Progenitor cell of endocrine pancreas (in vitro differentiated cells): ENCODE results near the gene CTNNA1. TPM values are rescaled to one million over a fixed set of nuclear protein-coding genes. Genes with fewer than 3 reads are reported as not detected.

Experiments
- DNase-seq: peaks from one replicate; pipeline ENCODE4 v3.0.0; 2021; ENCODE audit warnings: low spot score; ENCODE audit not compliant: unreplicated experiment
- H3K27ac Mint-ChIP-seq: 2 replicates; pipeline ENCODE4 v1.8.0; 2021; ENCODE audit warnings: mild to moderate bottlenecking, moderate library complexity, mixed read lengths
- H3K27me3 Mint-ChIP-seq: 2 replicates; pipeline ENCODE4 v1.8.0; 2021; ENCODE audit warnings: mixed read lengths
- H3K36me3 Mint-ChIP-seq: 2 replicates; pipeline ENCODE4 v1.8.0; 2022; ENCODE audit warnings: mixed read lengths; ENCODE audit not compliant: insufficient read depth
- H3K4me1 Mint-ChIP-seq: 2 replicates; pipeline ENCODE4 v1.8.0; 2021; ENCODE audit warnings: low read depth, mixed read lengths
- H3K4me3 Mint-ChIP-seq: 2 replicates; pipeline ENCODE4 v1.8.0; 2021; ENCODE audit warnings: low read depth, mild to moderate bottlenecking, moderate library complexity, mixed read lengths
- H3K9me3 Mint-ChIP-seq: 2 replicates; pipeline ENCODE4 v1.8.0; 2021; ENCODE audit warnings: low read depth, mixed read lengths
- total RNA-seq: library from RNA; stranded (reverse); gene quantifications from 2 replicates; pipeline ENCODE4 v1.2.1, GENCODE V29; 2021
- TF ChIP-seq, protein P1 (sequence below): fragments of 200-600 bp; sonication (generic); IDR thresholded peaks from one replicate; pipeline ENCODE4 v1.5.0; 2021; ENCODE audit warnings: antibody characterized with exemption, mild to moderate bottlenecking; ENCODE audit not compliant: unreplicated experiment

The CTNNA1 gene
- total RNA-seq, 1 donor from 2014 or later, result 394 TPM

- DNase-seq, result no peak
- H3K27ac Mint-ChIP-seq, result no peak overlapping the region
- no peaks in the 10 kb centered on the region for H3K36me3 Mint-ChIP-seq
- H3K4me1 Mint-ChIP-seq, result peaks cover 10% of the 10 kb centered on the region
- no peak overlapping the region for H3K4me3 Mint-ChIP-seq
- TF ChIP-seq, protein P1, sequence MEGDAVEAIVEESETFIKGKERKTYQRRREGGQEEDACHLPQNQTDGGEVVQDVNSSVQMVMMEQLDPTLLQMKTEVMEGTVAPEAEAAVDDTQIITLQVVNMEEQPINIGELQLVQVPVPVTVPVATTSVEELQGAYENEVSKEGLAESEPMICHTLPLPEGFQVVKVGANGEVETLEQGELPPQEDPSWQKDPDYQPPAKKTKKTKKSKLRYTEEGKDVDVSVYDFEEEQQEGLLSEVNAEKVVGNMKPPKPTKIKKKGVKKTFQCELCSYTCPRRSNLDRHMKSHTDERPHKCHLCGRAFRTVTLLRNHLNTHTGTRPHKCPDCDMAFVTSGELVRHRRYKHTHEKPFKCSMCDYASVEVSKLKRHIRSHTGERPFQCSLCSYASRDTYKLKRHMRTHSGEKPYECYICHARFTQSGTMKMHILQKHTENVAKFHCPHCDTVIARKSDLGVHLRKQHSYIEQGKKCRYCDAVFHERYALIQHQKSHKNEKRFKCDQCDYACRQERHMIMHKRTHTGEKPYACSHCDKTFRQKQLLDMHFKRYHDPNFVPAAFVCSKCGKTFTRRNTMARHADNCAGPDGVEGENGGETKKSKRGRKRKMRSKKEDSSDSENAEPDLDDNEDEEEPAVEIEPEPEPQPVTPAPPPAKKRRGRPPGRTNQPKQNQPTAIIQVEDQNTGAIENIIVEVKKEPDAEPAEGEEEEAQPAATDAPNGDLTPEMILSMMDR, result no peak
- no peaks in the 10 kb centered on the region for H3K9me3 Mint-ChIP-seq
- no peaks in the 10 kb centered on the region for H3K27me3 Mint-ChIP-seq
Measured at GRCh38 chr5:138708791-138709190, 44.4 kb upstream of the CTNNA1 start.

GRCh38 chr5:138709202-138709601, 44.0 kb upstream of the CTNNA1 start:
- Mint-ChIP-seq H3K27ac (no peak overlapping the region), H3K9me3 (no peaks in the 10 kb centered on the region), H3K27me3 (no peaks in the 10 kb centered on the region), H3K4me3 (no peak overlapping the region), H3K4me1 (peaks cover 10% of the 10 kb centered on the region), H3K36me3 (no peaks in the 10 kb centered on the region)
- TF ChIP-seq, protein P1, result no peak
- no peak for DNase-seq

DNA sequence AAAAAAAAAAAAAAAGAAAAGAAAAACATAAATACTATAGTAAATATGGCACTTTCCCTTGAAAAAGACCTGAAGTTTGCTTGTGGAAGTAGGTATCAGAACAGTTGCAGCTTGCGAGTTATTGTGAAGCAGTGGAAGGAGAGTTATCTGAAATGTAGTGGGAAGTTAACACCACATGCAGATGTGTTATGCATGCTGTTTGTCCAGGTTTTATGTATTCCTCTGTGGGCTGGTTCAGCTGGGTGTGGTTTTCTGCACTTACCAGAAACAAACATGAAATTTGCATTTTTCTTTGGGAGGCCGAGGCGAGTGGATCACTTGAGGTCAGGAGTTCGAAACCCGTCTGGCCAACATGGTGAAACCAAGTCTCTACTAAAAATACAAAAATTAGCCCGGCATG, 42.1 kb upstream of the CTNNA1 start:
- Mint-ChIP-seq H3K4me3 (no peak overlapping the region), H3K9me3 (no peaks in the 10 kb centered on the region), H3K27ac (no peak overlapping the region), H3K27me3 (no peaks in the 10 kb centered on the region), H3K4me1 (peaks cover 10% of the 10 kb centered on the region), H3K36me3 (no peaks in the 10 kb centered on the region)
- TF ChIP-seq, protein P1, result no peak
- no peak for DNase-seq

GRCh38 chr5:138711811-138712210, 41.4 kb upstream of the CTNNA1 start:
- Mint-ChIP-seq H3K4me3 (no peak overlapping the region), H3K9me3 (no peaks in the 10 kb centered on the region), H3K36me3 (no peaks in the 10 kb centered on the region), H3K27me3 (no peaks in the 10 kb centered on the region), H3K4me1 (peaks cover 10% of the 10 kb centered on the region), H3K27ac (peak overlapping the region; percentile 9)
- no peak for DNase-seq
- TF ChIP-seq, protein P1, result no peak

DNA sequence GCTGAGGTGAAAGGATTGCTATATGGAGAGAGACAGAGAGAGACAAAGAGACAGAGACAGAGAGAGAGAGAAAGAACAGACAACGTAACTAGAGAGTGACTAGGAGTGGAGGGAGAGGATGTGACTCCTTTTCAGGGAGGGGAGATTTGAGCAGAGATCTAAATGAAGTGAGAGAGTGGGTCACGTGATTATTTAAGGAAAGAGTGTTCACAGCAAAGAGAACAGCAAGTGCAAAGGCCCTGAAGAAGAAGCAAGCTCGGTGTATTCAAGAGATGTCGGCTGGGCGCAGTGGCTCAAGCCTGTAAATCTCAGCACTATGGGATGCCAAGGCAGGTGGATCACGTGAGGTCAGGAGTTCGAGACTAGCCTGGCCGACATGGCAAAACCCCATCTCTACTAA, 40.9 kb upstream of the CTNNA1 start:
- Mint-ChIP-seq H3K4me3 (no peak overlapping the region), H3K4me1 (peaks cover 10% of the 10 kb centered on the region), H3K27ac (peak overlapping the region; percentile 9), H3K9me3 (no peaks in the 10 kb centered on the region), H3K36me3 (no peaks in the 10 kb centered on the region), H3K27me3 (no peaks in the 10 kb centered on the region)
- TF ChIP-seq, protein P1, result no peak
- no peak for DNase-seq

DNA sequence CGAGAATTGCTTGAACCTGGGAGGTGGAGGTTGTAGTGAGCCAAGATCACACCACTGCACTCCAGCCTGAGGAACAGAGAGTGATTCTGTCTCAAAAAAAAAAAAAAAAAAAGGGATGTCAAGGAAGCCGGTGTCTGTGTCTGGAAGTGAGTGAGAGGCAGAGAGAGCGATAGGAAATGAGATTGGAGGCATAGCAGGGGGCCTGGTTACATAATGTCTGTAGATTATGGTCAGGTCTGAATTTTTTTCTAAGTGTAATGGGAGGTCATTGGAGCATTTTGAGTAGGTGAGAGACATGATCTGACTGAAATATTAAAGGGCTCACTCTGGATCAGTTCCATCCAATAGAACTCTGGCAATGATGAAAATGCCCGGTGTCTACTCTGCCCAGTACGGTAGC, 40.4 kb upstream of the CTNNA1 start:
- no peak overlapping the region for H3K4me3 Mint-ChIP-seq
- no peaks in the 10 kb centered on the region for H3K9me3 Mint-ChIP-seq

More for the DNA sequence above, 40.4 kb upstream of the CTNNA1 start:
- peaks cover 10% of the 10 kb centered on the region for H3K4me1 Mint-ChIP-seq
- no peaks in the 10 kb centered on the region for H3K36me3 Mint-ChIP-seq
- TF ChIP-seq, protein P1, result no peak
- H3K27me3 Mint-ChIP-seq, result no peaks in the 10 kb centered on the region
- H3K27ac Mint-ChIP-seq, result no peak overlapping the region
- no peak for DNase-seq
